Choroid plexus epithelial cell (primary cell): ENCODE data around the gene NHLRC4.

ENCODE experiments used
- DNase-seq: peaks from one replicate; pipeline ENCODE4 v3.0.0-alpha.2; 2010; ENCODE audit warnings: low read depth
- H3K4me3 ChIP-seq: 2 replicates; pipeline ENCODE4 v1.5.1; 2011; ENCODE audit warnings: low read depth, mild to moderate bottlenecking, control low read depth, low read length, moderate library complexity
- CTCF ChIP-seq: conservative IDR thresholded peaks from 2 replicates; pipeline ENCODE4 v1.5.1; 2011; ENCODE audit warnings: low read depth, mild to moderate bottlenecking, control low read depth, inconsistent platforms, low read length, moderate library complexity

NHLRC4 gene

GRCh38 chr16:583815-584591 is 17.2 kb downstream of the NHLRC4 start:
- no peak for TF ChIP-seq CTCF
- no peak for DNase-seq

GRCh38 chr16:585351-585750 is 18.5 kb downstream of the NHLRC4 start:
- DNase-seq, result no peak
- H3K4me3 ChIP-seq, result no peak overlapping the region
- no peak for TF ChIP-seq CTCF

More at GRCh38 chr16:583815-584591, 17.2 kb downstream of the NHLRC4 start:
- no peak overlapping the region for H3K4me3 ChIP-seq

- no peak for DNase-seq
- TF ChIP-seq CTCF, result no peak
- no peak overlapping the region for H3K4me3 ChIP-seq
Observed at GRCh38 chr16:586047-586644, 19.3 kb downstream of the NHLRC4 start.

GRCh38 chr16:586645-587590 is 20.1 kb downstream of the NHLRC4 start:
- TF ChIP-seq CTCF, result no peak
- H3K4me3 ChIP-seq, result no peak overlapping the region

GRCh38 chr16:588639-588888 is 21.8 kb downstream of the NHLRC4 start:
- peak; percentile 79 for DNase-seq
- no peak for TF ChIP-seq CTCF
- peak overlapping the region; percentile 93 for H3K4me3 ChIP-seq

More at GRCh38 chr16:586645-587590, 20.1 kb downstream of the NHLRC4 start:
- no peak for DNase-seq

GRCh38 chr16:588889-589657 is 22.3 kb downstream of the NHLRC4 start:
- no peak for TF ChIP-seq CTCF
- DNase-seq, result peak; percentile 97
- H3K4me3 ChIP-seq, result peak overlapping the region; percentile 93
